Measurements from ENCODE around the gene RAD18. TPM values are rescaled to one million over a fixed set of nuclear protein-coding genes. Genes with fewer than 3 reads are reported as not detected.

RAD18 gene
- total RNA-seq, 4 donors from 2014 or later = 5.3 to 17.6 (median 11.6) TPM

DNA sequence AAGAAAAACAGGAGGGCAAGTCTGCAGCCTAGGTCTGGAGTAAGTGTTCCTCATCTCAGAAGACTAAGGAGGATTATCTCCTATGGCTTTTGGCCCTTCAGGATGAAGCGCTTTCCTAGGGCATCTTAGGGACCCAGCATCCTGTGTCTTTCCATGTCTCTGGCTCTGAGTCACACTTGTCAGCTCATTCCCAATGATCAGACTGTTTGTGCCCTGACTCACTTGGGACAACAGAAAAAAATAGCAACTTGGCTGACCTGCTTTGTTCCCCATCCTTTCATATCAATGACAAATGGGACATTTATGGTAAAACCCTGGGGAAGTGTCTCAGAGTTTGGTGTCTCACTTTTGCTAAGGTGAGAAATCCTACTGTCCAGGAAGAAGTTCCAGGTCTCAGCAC lies 117.6 kb downstream of the RAD18 start:
- H3K27ac ChIP-seq = no peak overlapping the region
- no peak for DNase-seq
- H3K4me1 ChIP-seq = no peaks in the 10 kb centered on the region
- TF ChIP-seq, protein P1, sequence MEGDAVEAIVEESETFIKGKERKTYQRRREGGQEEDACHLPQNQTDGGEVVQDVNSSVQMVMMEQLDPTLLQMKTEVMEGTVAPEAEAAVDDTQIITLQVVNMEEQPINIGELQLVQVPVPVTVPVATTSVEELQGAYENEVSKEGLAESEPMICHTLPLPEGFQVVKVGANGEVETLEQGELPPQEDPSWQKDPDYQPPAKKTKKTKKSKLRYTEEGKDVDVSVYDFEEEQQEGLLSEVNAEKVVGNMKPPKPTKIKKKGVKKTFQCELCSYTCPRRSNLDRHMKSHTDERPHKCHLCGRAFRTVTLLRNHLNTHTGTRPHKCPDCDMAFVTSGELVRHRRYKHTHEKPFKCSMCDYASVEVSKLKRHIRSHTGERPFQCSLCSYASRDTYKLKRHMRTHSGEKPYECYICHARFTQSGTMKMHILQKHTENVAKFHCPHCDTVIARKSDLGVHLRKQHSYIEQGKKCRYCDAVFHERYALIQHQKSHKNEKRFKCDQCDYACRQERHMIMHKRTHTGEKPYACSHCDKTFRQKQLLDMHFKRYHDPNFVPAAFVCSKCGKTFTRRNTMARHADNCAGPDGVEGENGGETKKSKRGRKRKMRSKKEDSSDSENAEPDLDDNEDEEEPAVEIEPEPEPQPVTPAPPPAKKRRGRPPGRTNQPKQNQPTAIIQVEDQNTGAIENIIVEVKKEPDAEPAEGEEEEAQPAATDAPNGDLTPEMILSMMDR (IDR thresholded peaks at IDR 0.05) = no peak
- TF ChIP-seq POLR2A (IDR thresholded peaks at IDR 0.05) = no peak
- no peaks in the 10 kb centered on the region for H3K36me3 ChIP-seq
- no peaks in the 10 kb centered on the region for H3K9me3 ChIP-seq
- H3K27me3 ChIP-seq = no peaks in the 10 kb centered on the region
- intact Hi-C loops (cut with DNase I; ENCODE audit: low total_unique reads) = no loop called here
- H3K4me3 ChIP-seq = no peak overlapping the region

DNA sequence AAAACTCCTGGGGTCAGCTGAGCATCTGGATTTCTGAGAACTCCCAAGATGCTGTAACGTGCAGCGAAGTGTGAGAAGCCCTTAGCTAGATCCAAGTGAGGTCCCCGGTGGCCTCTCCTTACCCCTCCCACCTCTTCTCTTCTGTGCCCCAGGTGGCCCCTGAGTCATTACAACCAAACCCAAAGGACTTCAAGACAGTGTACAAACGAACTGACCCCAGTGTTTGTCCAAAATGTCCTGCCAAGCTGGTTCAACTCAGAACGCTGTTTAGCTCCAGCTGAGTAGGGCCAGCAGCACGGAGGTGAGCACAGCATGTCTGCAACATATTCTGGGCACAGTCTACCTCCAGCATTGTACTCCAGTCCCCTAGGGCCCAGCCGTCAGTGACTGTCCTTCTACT lies 119.9 kb downstream of the RAD18 start:
- no peak overlapping the region for H3K27ac ChIP-seq
- H3K36me3 ChIP-seq = no peaks in the 10 kb centered on the region
- no peaks in the 10 kb centered on the region for H3K27me3 ChIP-seq
- TF ChIP-seq, protein P1 (IDR thresholded peaks at IDR 0.05) = no peak
- no peak for TF ChIP-seq POLR2A (IDR thresholded peaks at IDR 0.05)
- no peak overlapping the region for H3K4me3 ChIP-seq
- H3K9me3 ChIP-seq = no peaks in the 10 kb centered on the region
- intact Hi-C loops (cut with DNase I; ENCODE audit: low total_unique reads) = no loop called here
- no peaks in the 10 kb centered on the region for H3K4me1 ChIP-seq
- no peak for DNase-seq

DNA sequence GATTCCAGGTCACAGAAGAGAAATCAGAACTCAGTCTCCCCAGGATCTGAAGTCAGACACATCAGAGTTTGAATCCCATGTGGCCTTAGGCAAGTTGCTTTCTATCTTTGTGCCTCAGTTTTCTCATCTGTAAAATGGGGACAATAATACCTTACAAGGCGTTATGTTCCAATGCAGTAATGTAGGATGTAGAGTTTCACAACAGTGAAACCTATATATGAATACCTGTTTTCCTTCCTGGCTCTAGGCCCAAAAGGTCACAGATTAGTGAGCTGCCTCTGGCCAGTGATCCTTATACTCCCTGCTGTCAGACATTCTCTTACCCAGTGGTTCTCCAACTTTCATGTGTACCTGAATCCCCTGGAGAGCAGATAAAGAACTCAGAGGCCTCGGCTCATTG lies 121.0 kb downstream of the RAD18 start:
- TF ChIP-seq POLR2A (IDR thresholded peaks at IDR 0.05) = no peak
- TF ChIP-seq, protein P1 (IDR thresholded peaks at IDR 0.05) = no peak
- Histone ChIP-seq H3K4me1 (no peaks in the 10 kb centered on the region), H3K4me3 (no peak overlapping the region), H3K27ac (no peak overlapping the region), H3K9me3 (no peaks in the 10 kb centered on the region), H3K27me3 (no peaks in the 10 kb centered on the region), H3K36me3 (no peaks in the 10 kb centered on the region)
- no peak for DNase-seq
- intact Hi-C loops (cut with DNase I; ENCODE audit: low total_unique reads) = no loop called here

DNA sequence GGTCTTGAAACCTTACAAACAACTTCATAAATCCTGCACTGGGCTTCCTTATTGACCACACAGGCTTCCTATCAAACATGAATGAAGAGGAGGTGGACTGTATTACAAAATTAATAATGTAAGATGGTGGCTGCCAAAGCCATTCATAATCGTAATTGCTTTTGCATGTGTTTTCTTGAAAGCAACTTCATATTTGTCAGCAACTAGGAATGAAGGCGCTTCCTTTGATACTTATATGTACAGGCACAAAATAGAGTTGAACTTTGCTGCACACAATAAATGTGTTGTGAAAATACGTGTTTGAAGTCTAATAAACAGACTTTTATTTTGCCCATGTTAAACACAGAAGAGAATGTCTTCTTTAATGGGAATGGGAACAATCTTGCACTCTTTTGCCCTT lies 121.8 kb downstream of the RAD18 start:
- intact Hi-C loops (cut with DNase I; ENCODE audit: low total_unique reads) = no loop called here
- no peak for DNase-seq
- no peak for TF ChIP-seq POLR2A (IDR thresholded peaks at IDR 0.05)
- TF ChIP-seq, protein P1 (IDR thresholded peaks at IDR 0.05) = no peak
- no peaks in the 10 kb centered on the region for H3K36me3 ChIP-seq
- H3K9me3 ChIP-seq = no peaks in the 10 kb centered on the region
- no peaks in the 10 kb centered on the region for H3K27me3 ChIP-seq
- no peak overlapping the region for H3K27ac ChIP-seq
- no peak overlapping the region for H3K4me3 ChIP-seq
- H3K4me1 ChIP-seq = no peaks in the 10 kb centered on the region

DNA sequence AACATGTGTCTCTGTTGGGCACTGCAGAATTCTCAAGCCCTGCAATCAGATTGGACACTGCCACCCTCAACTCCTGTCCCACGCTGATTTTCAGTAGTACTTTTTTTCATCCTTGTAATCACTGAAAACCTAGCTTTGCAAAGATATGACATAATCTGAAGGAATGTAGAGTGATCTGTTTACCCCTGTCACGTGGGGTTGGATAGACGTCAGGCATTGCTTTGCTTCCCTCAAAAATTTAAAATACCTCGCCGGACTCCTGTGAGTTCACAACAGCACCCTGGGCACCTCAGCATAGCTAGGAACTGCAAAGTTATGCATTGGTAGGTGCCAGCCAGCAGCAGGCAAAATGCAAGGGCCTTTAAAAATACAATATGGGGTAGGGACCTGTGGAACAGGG lies 122.7 kb downstream of the RAD18 start:
- TF ChIP-seq, protein P1 (IDR thresholded peaks at IDR 0.05) = no peak
- TF ChIP-seq POLR2A (IDR thresholded peaks at IDR 0.05) = no peak
- Histone ChIP-seq H3K27me3 (no peaks in the 10 kb centered on the region), H3K9me3 (no peaks in the 10 kb centered on the region), H3K36me3 (no peaks in the 10 kb centered on the region), H3K4me1 (no peaks in the 10 kb centered on the region), H3K27ac (no peak overlapping the region), H3K4me3 (no peak overlapping the region)
- no peak for DNase-seq
- intact Hi-C loops (cut with DNase I; ENCODE audit: low total_unique reads) = no loop called here
